Common myeloid progenitor, CD34-positive (primary cell): Measurements from ENCODE around the gene HNRNPH1.

Source experiments
- CTCF ChIA-PET: fragments of 350-600 bp; sonication (Branson Sonifier 250); formaldehyde crosslinking; loops from one replicate; lab custom pipeline; 2021; ENCODE audit warnings: antibody characterized with exemption; lab: Charles Lee
- POLR2A ChIA-PET: fragments of 350-600 bp; sonication (Branson Sonifier 250); formaldehyde crosslinking; loops from one replicate; lab custom pipeline; 2021; ENCODE audit warnings: antibody characterized with exemption; lab: Charles Lee
- DNase-seq, 3 donors: peaks; one replicate each; pipeline versions ENCODE4 v3.0.0 to v3.0.0-alpha.2; 2013
- H3K27ac ChIP-seq, 2 experiments: 1 replicate in 1 of 2; 2 replicates in 1 of 2; pipeline ENCODE4 v1.7.0; 2013; ENCODE audit warnings: inconsistent platforms in 2 of 2, low read length in 2 of 2, mild to moderate bottlenecking in 2 of 2, low read depth in 1 of 2, moderate library complexity in 1 of 2; ENCODE audit not compliant: severe bottlenecking in 2 of 2, insufficient read depth in 1 of 2, poor library complexity in 1 of 2
- H3K27me3 ChIP-seq, 5 experiments: replicated peaks in 2 of 5; 1 replicate in 3 of 5; 2 replicates in 2 of 5; pipeline versions ENCODE4 v1.6.1 to v1.7.0; 2013; ENCODE audit warnings: low read length in 4 of 5, mild to moderate bottlenecking in 2 of 5, moderate library complexity in 2 of 5, inconsistent platforms in 1 of 5; ENCODE audit not compliant: insufficient read depth in 5 of 5, control insufficient read depth in 4 of 5
- H3K36me3 ChIP-seq, 4 experiments: 1 replicate in 2 of 4; 2 replicates in 2 of 4; pipeline versions ENCODE4 v1.6.1 to v1.7.0; 2013; ENCODE audit warnings: low read length in 3 of 4, control low read depth in 1 of 4, mild to moderate bottlenecking in 1 of 4; ENCODE audit not compliant: control insufficient read depth in 4 of 4, insufficient read depth in 4 of 4
- H3K4me1 ChIP-seq, 4 experiments: 1 replicate in 3 of 4; 2 replicates in 1 of 4; pipeline versions ENCODE4 v1.6.1 to v1.7.1; 2013; ENCODE audit warnings: low read length in 3 of 4, mild to moderate bottlenecking in 3 of 4, control low read depth in 1 of 4, inconsistent platforms in 1 of 4, moderate library complexity in 1 of 4; ENCODE audit not compliant: control insufficient read depth in 4 of 4, insufficient read depth in 4 of 4; ENCODE audit errors: control extremely low read depth in 1 of 4
- H3K4me3 ChIP-seq, 7 experiments: 1 replicate in 4 of 7; 2 replicates in 3 of 7; pipeline versions ENCODE4 v1.5.1 to v1.7.0; 2013; ENCODE audit warnings: mild to moderate bottlenecking in 7 of 7, low read length in 6 of 7, moderate library complexity in 6 of 7, inconsistent platforms in 2 of 7, low read depth in 2 of 7, control low read depth in 1 of 7; ENCODE audit not compliant: insufficient read depth in 4 of 7, control insufficient read depth in 1 of 7; ENCODE audit errors: extremely low read depth in 1 of 7
- H3K9me3 ChIP-seq, 5 experiments: 1 replicate in 4 of 5; 2 replicates in 1 of 5; pipeline versions ENCODE4 v1.6.1 to v1.7.1; 2013; ENCODE audit warnings: low read length in 4 of 5, mild to moderate bottlenecking in 2 of 5, inconsistent platforms in 1 of 5, low read depth in 1 of 5, moderate library complexity in 1 of 5; ENCODE audit not compliant: control insufficient read depth in 4 of 5, insufficient read depth in 2 of 5; ENCODE audit errors: control extremely low read depth in 1 of 5
- WGBS: methylation state at CpG from one replicate; pipeline ENCODE4 v1.1.5; 2013; ENCODE audit not compliant: insufficient coverage; 5-methylcytosine and 5-hydroxymethylcytosine counted together

HNRNPH1 gene

GRCh38 chr5:179610109-179610902 lies 13.2 kb downstream of the HNRNPH1 start:
- Histone ChIP-seq H3K9me3 (no peaks in the 10 kb centered on the region), H3K27ac (no peak overlapping the region), H3K4me1 (peaks cover 0 to 13% (median 5%) of the 10 kb centered on the region in 4 experiments), H3K4me3 (no peak overlapping the region), H3K36me3 (peaks cover 23 to 90% (median 74%) of the 10 kb centered on the region in 4 experiments), H3K27me3 (no peaks in the 10 kb centered on the region)
- POLR2A ChIA-PET, result interaction anchor here (0.7 to 1.3 kb wide), 2 partner anchors 12 to 13 kb away, joined by 3 read pairs; partner anchors contain the start of gene HNRNPH1
- DNase-seq, result no peak
- 97% methylated on average over 20 of the region's 23 CpGs for WGBS
- CTCF ChIA-PET, result interaction anchor here (0.8 to 2.0 kb wide), 4 partner anchors 10 to 61 kb away, joined by 3 to 7 read pairs (median 4); partner anchors contain the start of gene HNRNPH1

DNA sequence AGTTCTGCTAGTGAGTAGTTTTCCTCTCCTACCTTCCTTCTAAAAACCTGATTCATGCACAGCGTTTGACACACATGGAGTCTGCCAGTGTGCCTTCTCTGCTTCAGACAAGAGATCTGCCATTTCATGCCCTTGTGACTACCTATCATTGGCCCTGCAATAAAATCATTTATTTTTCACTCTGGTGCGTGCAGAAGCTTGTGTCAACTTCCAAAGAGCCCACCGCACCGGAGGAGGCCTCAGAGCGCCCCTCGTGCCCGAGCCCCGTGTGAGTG lies 13.7 kb downstream of the HNRNPH1 start:
- DNase-seq, result no peak
- H3K27me3 ChIP-seq, result no peaks in the 10 kb centered on the region
- 96% methylated on average over 6 of the region's 8 CpGs for WGBS
- POLR2A ChIA-PET, result interaction anchor here (1.1 to 1.3 kb wide), 2 partner anchors 10 to 12 kb away, joined by 3 read pairs; no protein-coding TSS in a partner anchor
- H3K27ac ChIP-seq, result no peak overlapping the region
- H3K36me3 ChIP-seq, result peaks cover 19 to 87% (median 74%) of the 10 kb centered on the region in 4 experiments
- peaks cover 0 to 13% (median 5%) of the 10 kb centered on the region in 4 experiments for H3K4me1 ChIP-seq
- no peaks in the 10 kb centered on the region for H3K9me3 ChIP-seq
- CTCF ChIA-PET, result no interaction called here
- no peak overlapping the region for H3K4me3 ChIP-seq

DNA sequence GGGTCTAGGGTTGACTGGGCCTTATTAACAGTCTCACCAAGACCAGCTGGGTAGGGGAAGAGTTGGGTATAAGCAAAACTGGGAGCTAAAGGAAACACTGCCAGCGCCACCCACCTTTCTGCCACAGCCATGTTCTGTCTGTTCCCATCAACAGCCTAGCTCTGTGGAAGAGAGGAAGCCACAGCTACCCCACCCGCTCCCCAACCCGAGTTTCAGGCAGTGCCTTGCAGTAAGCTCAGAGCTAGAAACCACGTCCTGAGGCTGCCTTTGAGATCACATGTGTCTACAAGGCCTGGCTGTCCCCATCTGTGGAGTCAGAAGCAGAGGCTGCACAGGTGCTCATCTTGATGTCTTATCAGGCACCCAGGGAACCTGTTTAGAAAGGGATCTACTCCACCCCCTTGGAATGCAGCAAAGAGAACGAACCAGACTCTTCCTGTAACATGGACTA lies 15.3 kb downstream of the HNRNPH1 start:
- ChIA-PET CTCF (interaction anchor here (0.8 to 2.5 kb wide), 5 partner anchors 9 to 61 kb away, joined by 3 to 7 read pairs (median 5); partner anchors contain the start of gene HNRNPH1), POLR2A (interaction anchor here (0.9 kb wide), 1 partner anchor 12 kb away, joined by 3 read pairs; no protein-coding TSS in a partner anchor)
- Histone ChIP-seq H3K27ac (peak overlapping the region in 1 of 2 experiments; percentile 22), H3K9me3 (no peaks in the 10 kb centered on the region), H3K36me3 (peaks cover 20 to 83% (median 69%) of the 10 kb centered on the region in 4 experiments), H3K27me3 (no peaks in the 10 kb centered on the region), H3K4me1 (peaks cover 0 to 13% (median 5%) of the 10 kb centered on the region in 4 experiments), H3K4me3 (no peak overlapping the region)
- 27% methylated on average over 4 of the region's 5 CpGs for WGBS
- peak in 2 of 3 donors; percentile 47 to 51 for DNase-seq

DNA sequence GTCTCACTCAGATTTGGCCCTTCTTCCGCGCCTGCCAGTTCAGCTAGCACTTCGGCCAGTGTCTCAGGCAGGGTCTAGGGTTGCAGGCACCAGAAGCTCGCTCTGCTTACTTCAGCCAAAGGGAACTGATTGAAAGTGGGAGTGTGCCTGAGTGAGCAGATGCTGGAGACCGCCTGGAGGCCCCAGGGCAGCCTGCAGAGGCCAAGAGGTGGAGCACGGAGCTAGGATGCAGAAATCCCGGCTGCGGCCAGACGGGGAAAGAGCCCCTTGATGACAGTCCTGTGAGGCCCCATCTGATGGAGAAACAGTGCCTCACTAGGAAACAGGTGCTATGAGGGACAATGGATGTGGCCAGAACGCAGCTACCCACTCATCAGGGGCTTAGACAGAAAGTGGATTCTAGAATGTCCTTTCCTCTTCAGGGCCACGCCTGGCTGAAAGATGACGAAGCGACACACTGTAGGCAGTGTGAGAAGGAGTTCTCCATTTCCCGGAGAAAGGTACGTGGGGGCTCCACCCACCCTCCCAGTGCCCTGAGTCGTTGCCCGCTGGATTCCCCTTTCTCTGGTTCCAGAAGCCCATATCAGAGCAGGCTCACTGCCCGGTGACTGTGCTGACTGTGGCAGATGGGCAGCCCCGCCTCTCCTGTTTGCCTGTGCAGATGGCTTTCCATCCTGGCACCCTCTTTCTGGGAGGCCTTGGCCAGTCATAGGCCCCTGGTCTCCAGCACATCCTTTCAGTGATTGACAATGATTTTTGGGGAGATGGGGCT lies 16.1 kb downstream of the HNRNPH1 start:
- CTCF ChIA-PET, result interaction anchor here (1.0 to 2.5 kb wide), 5 partner anchors 9 to 21 kb away, joined by 4 to 7 read pairs (median 5); partner anchors contain the start of gene HNRNPH1
- peak overlapping the region in 1 of 2 experiments; percentile 22 for H3K27ac ChIP-seq
- H3K4me1 ChIP-seq, result peaks cover 0 to 13% (median 5%) of the 10 kb centered on the region in 4 experiments
- H3K27me3 ChIP-seq, result no peaks in the 10 kb centered on the region
- DNase-seq, result no peak
- H3K36me3 ChIP-seq, result peaks cover 17 to 79% (median 67%) of the 10 kb centered on the region in 4 experiments
- no peaks in the 10 kb centered on the region for H3K9me3 ChIP-seq
- POLR2A ChIA-PET, result interaction anchor here (0.5 to 1.1 kb wide), 3 partner anchors 10 to 17 kb away, joined by 3 read pairs; partner anchors contain the start of gene HNRNPH1
- 90% methylated on average over 14 of the region's 19 CpGs for WGBS
- no peak overlapping the region for H3K4me3 ChIP-seq

DNA sequence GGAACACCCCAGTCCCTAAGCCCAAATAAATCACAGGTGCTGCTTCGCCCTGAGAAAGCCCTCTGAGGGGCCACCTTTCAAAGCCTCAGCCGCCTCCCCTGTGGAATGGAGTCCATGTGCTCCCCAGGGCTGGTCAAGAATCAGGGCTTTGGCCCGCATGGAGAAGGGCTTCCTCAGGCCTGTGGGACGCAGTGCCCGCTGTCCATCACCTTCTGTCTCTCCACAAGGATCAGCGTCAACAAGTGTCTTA lies 16.6 kb downstream of the HNRNPH1 start:
- no peak overlapping the region for H3K4me3 ChIP-seq
- POLR2A ChIA-PET, result interaction anchor here (1.1 kb wide), 1 partner anchor 17 kb away, joined by 3 read pairs; the partner anchor contains the start of gene HNRNPH1
- no peaks in the 10 kb centered on the region for H3K27me3 ChIP-seq
- DNase-seq, result no peak
- H3K4me1 ChIP-seq, result peaks cover 0 to 13% (median 5%) of the 10 kb centered on the region in 4 experiments
- H3K27ac ChIP-seq, result no peak overlapping the region
- CTCF ChIA-PET, result interaction anchor here (1.0 to 2.5 kb wide), 3 partner anchors 8 to 16 kb away, joined by 4 to 7 read pairs (median 5); partner anchors contain the start of gene HNRNPH1
- 100% methylated on average over 5 of the region's 6 CpGs for WGBS
- no peaks in the 10 kb centered on the region for H3K9me3 ChIP-seq
- peaks cover 17 to 81% (median 70%) of the 10 kb centered on the region in 4 experiments for H3K36me3 ChIP-seq

DNA sequence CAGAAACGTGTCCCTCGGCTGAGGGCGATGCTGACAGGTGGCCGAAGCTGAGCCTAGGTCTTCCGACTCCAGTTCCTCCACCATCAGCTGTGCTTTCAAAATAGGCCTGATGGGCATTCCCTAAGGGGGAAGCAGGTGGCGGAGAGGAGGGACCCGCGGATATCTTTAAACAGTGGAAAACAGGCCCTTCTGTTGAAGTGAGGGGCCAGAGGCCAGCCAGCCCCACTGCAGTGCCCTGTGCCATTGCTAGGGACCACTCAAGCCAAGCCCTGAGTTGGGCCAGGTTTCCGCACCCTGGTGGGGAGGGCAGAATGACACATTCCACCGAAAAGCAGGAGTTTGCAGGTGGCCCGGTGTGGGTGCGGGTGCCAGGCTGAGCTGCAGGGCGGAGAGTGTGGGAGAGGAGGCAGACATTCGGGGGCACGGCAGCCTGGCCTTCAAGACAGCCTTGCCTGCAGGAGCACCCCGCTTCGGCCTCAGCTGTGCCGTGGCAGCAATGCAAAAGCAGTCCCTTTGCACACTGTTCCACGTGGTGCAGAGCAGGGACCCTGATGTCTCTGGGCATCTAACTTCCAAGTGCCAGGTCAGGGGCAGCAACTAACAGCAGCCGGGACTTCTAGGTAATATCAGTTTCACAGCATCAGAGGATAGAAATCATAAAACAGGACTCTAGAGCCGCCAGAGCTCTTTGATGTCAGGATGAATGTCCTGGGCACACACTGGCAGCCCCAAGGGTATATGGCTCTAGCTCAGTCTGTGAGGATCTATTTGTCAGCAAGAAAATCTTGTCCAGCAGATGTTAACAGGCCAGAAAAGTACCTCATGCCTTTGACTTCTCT lies 17.2 kb downstream of the HNRNPH1 start:
- Histone ChIP-seq H3K9me3 (no peaks in the 10 kb centered on the region), H3K27ac (no peak overlapping the region), H3K4me3 (no peak overlapping the region), H3K27me3 (no peaks in the 10 kb centered on the region), H3K4me1 (peaks cover 0 to 13% (median 5%) of the 10 kb centered on the region in 4 experiments), H3K36me3 (peaks cover 17 to 78% (median 68%) of the 10 kb centered on the region in 4 experiments)
- DNase-seq, result no peak
- CTCF ChIA-PET, result interaction anchor here (0.8 to 2.5 kb wide), 5 partner anchors 8 to 62 kb away, joined by 3 to 7 read pairs (median 4); partner anchors contain the start of gene HNRNPH1
- POLR2A ChIA-PET, result interaction anchor here (1.1 kb wide), 1 partner anchor 18 kb away, joined by 3 read pairs; the partner anchor contains the start of gene HNRNPH1
- WGBS, result 97% methylated on average over 21 of the region's 21 CpGs
